Cardiac fibroblast (primary cell): Measurements from ENCODE around the gene EEPD1.
A peak's percentile ranks its signal among the peaks of the same experiment; 100 is the strongest.

Source experiments
- DNase-seq, 2 donors: peaks; one replicate each; pipeline versions ENCODE4 v3.0.0 to v3.0.0-alpha.2; 2010; ENCODE audit warnings: low read depth in 2 of 2
- H3K4me3 ChIP-seq, 2 donors: replicated peaks in 1 of 2; 1 replicate in 1 of 2; 2 replicates in 1 of 2; pipeline ENCODE4 v1.5.1; 2011; ENCODE audit warnings: low read depth in 2 of 2, low read length in 2 of 2, mild to moderate bottlenecking in 2 of 2, moderate library complexity in 1 of 2
- CTCF ChIP-seq: IDR thresholded peaks from one replicate; pipeline ENCODE4 v1.5.1; 2011; ENCODE audit warnings: low read depth, mild to moderate bottlenecking, low read length, inconsistent platforms

The EEPD1 gene

GRCh38 chr7:36265680-36266079 lies 112.6 kb downstream of the EEPD1 start:
- H3K4me3 ChIP-seq = no peak overlapping the region
- DNase-seq = peak in 1 of 2 donors; percentile 30
- TF ChIP-seq CTCF = no peak

GRCh38 chr7:36266190-36266589 lies 113.1 kb downstream of the EEPD1 start:
- no peak for DNase-seq
- no peak for TF ChIP-seq CTCF
- no peak overlapping the region for H3K4me3 ChIP-seq

- DNase-seq = no peak
- no peak overlapping the region for H3K4me3 ChIP-seq
- no peak for TF ChIP-seq CTCF
Observed at GRCh38 chr7:36266683-36267082, 113.6 kb downstream of the EEPD1 start.

GRCh38 chr7:36272211-36272566 lies 119.1 kb downstream of the EEPD1 start:
- no peak overlapping the region for H3K4me3 ChIP-seq
- DNase-seq = no peak
- TF ChIP-seq CTCF = no peak

GRCh38 chr7:36272567-36273269 lies 119.7 kb downstream of the EEPD1 start:
- H3K4me3 ChIP-seq = no peak overlapping the region
- no peak for TF ChIP-seq CTCF
- no peak for DNase-seq

GRCh38 chr7:36273836-36274235 lies 120.8 kb downstream of the EEPD1 start:
- H3K4me3 ChIP-seq = no peak overlapping the region
- no peak for DNase-seq
- no peak for TF ChIP-seq CTCF

- no peak overlapping the region for H3K4me3 ChIP-seq
- no peak for DNase-seq
- TF ChIP-seq CTCF = no peak
Observed at GRCh38 chr7:36275735-36276284, 122.8 kb downstream of the EEPD1 start.
